Heart left ventricle (tissue), 13 donors: Measurements from ENCODE around the gene SSBP2.

Experiments
- CTCF ChIP-seq, 12 donors: fragments of 200-600 bp; sonication (generic) in 4 of 12; IDR thresholded peaks; one replicate each; pipeline versions ENCODE4 v1.5.0 to v1.8.0; 2018 to 2022; ENCODE audit warnings: antibody characterized with exemption in 12 of 12, mild to moderate bottlenecking in 5 of 12
- POLR2A ChIP-seq, 2 donors: fragments of 450-650 bp; IDR thresholded peaks; one replicate each; pipeline ENCODE4 v1.6.1; 2017; ENCODE audit warnings: antibody characterized with exemption in 2 of 2, mild to moderate bottlenecking in 2 of 2, moderate library complexity in 2 of 2
- donor health status: ischemic (EF 13 %, LVEDD 7.1; RV severe dilation, severe dysfunction).
- donor health status: DM: no; HTN: yes; CAD: no.
- donor health status: DM: no; HTN: no; CAD: no.
- donor health status: ischemic (EF 25% LVEDD 6.9; RV normal size, moderate dysfunction).
- donor health status: ischemic (EF 25% LVEDD 5.7; RV mildly dilated, moderate dysfunction).
- donor health status: ischemic (EF 35%, LVEDD 5.7; RV mildly dilated, moderate dysfunction).
- donor health status: nonischemic (EF 11% LVEDD 7.7; RV severe dilation, severe dysfunction).
- donor health status: DM: yes; HTN: yes; CAD: no.
- donor health status: PGD.
- donor health status: ischemic (EF 29% LVEDD 5.4; RV normal size, mild dysfunction).
- donor health status: nonischemic (EF 23%, LVEDD 6.1; RV moderate dilation, normal function).

GRCh38 chr5:81774374-81774773, 23.5 kb upstream of the SSBP2 start:
- TF ChIP-seq CTCF (IDR thresholded peaks at IDR 0.05) (no peak), POLR2A (IDR thresholded peaks at IDR 0.05) (no peak)
